Measurements from ENCODE around the gene SPC24.

SPC24 gene

DNA sequence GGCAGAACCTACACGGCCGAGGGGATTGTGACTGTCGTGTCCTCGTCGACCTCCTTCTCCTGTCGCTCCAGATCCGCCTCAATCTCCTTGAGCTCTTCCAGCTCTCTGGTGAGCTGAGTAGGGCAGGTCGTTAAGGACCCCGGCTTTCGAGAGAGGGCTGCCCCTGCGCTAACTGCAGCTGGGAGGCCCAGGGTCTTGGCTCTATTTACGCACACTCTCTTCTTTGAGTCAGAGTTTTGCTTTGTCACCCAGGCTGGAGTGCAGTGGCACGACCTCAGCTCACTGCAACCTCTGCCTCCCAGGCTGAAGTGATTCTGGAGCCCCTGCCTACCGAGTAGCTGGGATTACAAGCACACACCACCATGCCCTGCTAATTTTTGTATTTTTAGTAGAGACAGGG lies 7.6 kb downstream of the SPC24 start:
- TF ChIP-seq, protein P1, sequence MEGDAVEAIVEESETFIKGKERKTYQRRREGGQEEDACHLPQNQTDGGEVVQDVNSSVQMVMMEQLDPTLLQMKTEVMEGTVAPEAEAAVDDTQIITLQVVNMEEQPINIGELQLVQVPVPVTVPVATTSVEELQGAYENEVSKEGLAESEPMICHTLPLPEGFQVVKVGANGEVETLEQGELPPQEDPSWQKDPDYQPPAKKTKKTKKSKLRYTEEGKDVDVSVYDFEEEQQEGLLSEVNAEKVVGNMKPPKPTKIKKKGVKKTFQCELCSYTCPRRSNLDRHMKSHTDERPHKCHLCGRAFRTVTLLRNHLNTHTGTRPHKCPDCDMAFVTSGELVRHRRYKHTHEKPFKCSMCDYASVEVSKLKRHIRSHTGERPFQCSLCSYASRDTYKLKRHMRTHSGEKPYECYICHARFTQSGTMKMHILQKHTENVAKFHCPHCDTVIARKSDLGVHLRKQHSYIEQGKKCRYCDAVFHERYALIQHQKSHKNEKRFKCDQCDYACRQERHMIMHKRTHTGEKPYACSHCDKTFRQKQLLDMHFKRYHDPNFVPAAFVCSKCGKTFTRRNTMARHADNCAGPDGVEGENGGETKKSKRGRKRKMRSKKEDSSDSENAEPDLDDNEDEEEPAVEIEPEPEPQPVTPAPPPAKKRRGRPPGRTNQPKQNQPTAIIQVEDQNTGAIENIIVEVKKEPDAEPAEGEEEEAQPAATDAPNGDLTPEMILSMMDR (IDR thresholded peaks at IDR 0.05) = no peak

DNA sequence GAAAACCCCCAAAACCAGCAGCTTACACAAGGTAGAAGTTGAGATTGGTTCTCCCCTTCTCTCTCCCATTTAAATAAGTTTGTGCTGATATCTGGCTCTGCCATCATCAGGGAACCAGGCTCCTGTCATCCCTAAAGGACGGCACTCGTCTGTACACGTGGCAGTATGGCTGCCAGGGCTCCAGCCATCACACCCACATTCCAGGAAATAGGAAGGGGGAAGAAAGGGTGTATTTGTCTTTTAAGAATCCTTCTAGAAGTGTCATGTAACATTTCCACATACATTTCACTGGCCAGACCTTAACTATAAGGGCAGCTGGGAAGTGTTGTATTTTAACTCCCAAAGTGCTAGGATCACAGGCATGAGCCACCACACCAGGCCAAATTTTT lies 10.1 kb downstream of the SPC24 start:
- TF ChIP-seq, protein P1 (IDR thresholded peaks at IDR 0.05) = no peak

DNA sequence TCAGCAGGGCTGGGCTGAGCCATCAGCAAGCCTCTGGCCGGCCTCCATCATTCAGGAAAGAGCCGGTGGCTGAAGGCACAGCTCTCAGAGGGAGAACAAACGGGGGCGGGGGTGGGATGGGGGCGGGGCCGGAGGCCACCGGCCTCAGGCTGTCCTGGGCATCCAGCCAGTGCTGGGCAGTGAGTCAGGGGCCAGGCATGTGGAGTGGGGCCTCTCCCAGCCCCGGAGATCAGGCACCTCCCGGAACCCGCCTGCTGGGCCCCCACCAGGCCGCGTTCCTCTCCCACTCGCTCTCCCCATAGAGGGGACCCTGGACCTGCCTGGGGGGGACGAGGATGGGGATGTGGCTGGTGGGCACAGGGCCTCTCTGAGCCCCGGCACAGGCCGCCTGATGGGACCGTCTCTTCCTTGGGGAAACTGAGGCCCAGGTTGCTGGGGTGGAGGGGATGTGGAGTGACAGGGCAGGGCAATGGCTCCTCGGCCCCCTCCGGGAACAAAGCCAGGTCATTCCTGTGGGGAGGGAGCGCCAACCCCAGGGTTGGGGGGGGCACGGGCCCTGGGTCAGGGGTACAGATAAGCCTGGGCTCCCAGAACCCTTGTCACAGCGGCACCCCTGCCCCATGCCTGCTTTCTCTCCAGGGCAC lies 12.9 kb downstream of the SPC24 start:
- TF ChIP-seq, protein P1 (IDR thresholded peaks at IDR 0.05) = no peak

DNA sequence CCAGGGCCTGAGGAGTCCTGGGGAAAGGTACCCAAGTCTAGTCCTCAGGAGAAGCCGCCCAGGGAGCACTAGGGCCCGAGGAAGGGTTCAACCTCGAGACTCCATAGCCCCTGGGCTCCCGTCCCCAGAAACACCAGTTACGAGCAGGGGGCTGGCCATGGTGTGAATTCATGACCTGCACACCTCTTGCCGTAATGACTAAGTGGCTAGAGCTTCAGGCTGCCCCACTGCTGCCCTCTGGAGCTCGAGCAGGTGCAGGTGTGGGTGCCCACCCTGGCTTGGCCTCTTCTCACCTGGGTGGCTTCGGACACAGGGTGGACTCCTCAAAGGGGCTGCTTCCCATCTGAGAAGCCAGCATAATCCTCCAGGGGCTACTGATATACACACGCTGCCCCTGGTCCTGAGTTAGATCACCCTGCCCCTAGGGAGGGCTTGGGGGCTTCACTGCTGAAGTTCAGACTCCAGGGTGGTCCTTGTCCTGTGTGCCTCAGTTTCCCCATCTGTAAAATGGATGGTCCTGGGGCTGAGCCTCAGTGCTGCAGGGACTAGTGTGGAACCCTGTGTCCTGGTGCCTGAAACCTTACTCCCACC lies 13.6 kb downstream of the SPC24 start:
- TF ChIP-seq, protein P1 (IDR thresholded peaks at IDR 0.05) = no peak

DNA sequence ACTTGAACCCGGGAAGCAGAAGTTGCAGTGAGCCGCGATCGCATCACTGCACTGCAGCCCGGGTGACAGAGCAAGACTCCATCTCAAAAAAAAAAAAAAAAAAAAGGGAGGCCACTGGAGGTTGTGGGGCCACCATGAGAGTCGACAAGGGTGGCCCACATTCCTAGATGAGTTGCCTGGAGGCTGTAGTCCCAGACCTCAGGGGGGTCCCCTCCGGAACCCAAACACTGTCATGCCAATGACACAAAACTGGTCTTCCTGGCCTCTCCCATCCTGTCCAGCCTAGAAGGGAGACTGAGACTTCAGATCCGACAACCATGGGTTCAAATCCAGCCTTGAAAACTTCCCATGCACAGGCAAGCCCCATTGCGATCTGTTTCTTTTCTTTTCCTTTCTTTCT lies 14.7 kb downstream of the SPC24 start:
- TF ChIP-seq, protein P1 (IDR thresholded peaks at IDR 0.05) = no peak

DNA sequence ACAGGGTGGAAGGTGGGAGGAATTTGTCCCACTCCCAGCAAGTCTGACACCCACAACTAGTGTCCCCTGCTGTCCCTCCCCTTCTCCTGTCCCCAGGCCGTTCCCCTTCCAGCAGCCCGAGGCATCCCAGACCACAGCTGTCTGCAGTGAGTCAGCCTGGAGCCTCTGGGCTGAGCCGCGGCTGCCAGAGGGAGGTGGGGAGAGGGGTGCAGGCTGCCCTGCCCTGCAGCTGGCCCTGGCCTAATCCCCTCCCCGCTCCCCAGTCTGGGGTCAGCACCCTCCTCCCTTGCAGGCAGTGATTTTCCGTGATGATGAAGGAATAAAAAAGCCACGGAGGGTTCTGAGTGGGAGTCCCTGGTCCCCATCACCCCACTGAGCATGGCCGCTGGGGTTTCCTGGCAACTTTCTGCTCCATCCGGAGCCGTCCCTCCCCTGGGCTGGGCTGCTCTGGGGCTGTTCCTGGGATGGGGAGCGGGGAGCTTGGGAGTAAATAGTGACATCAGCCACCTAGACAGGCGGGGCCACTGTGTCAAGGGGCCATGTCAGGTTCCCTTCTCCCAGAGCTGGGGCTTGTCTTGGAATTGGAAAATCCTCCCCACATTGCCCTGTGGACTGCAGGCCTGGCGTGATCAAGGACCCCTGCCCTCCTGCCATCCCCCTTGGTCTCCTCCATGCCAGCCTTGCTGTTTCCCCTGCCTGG lies 16.8 kb downstream of the SPC24 start:
- TF ChIP-seq, protein P1 (IDR thresholded peaks at IDR 0.05) = no peak

DNA sequence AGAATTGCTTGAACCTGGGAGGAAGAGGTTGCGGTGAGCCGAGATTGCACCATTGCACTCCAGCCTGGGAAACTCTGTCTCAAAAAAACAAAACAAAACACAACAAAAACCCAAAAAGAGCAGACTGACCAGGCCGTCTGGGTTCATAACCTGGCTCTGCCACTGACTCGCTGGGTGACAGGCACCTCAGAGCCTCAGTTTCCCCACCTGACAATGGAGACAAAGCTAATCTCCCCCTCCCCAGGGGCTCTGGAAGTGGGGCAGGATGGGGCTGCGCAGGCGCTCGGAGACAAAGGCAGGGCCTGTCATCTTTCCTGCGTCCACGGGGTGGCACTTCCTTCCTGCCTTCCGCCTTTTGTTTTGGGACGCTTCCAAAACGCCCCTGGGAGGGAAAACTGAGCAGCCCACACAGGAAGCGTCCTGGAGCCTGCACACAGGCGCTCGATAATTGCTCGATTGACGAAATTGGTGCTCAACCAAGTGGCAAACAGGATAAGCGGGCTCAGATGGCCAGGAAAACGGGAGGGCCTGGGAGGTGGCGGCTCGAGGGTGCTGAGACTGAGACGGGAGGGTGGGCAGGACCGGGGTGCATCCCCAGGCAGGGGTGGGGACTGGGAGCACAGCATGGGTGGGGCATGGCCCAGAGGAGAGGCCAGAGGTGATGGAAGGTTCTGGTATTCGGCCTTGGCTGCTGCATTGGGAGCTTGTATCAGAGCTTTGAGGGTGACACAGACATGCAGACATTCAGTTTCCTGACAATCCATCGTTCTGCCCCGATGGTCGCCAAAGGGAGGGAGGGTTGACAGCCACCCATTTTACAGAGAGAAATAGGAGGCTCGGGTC lies 17.8 kb downstream of the SPC24 start:
- TF ChIP-seq, protein P1 (IDR thresholded peaks at IDR 0.05) = peak; percentile 73
